PC-9 (cell line): ENCODE results near the gene FIGNL2.

ENCODE experiments used
- EZH2 ChIP-seq: fragments of 200-600 bp; sonication (generic); IDR thresholded peaks from 2 replicates; pipeline ENCODE4 v1.8.0; 2017; ENCODE audit warnings: antibody characterized with exemption, low read depth
- TF ChIP-seq, protein P1 (sequence below): fragments of 200-600 bp; sonication (generic); conservative IDR thresholded peaks from 2 replicates; pipeline ENCODE4 v1.6.1; 2017; ENCODE audit warnings: mixed run types, antibody characterized with exemption, mild to moderate bottlenecking, moderate library complexity

- TF ChIP-seq, protein P1, sequence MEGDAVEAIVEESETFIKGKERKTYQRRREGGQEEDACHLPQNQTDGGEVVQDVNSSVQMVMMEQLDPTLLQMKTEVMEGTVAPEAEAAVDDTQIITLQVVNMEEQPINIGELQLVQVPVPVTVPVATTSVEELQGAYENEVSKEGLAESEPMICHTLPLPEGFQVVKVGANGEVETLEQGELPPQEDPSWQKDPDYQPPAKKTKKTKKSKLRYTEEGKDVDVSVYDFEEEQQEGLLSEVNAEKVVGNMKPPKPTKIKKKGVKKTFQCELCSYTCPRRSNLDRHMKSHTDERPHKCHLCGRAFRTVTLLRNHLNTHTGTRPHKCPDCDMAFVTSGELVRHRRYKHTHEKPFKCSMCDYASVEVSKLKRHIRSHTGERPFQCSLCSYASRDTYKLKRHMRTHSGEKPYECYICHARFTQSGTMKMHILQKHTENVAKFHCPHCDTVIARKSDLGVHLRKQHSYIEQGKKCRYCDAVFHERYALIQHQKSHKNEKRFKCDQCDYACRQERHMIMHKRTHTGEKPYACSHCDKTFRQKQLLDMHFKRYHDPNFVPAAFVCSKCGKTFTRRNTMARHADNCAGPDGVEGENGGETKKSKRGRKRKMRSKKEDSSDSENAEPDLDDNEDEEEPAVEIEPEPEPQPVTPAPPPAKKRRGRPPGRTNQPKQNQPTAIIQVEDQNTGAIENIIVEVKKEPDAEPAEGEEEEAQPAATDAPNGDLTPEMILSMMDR = no peak
- no peak for TF ChIP-seq EZH2
Measured at GRCh38 chr12:51818566-51819300, 29.8 kb downstream of the FIGNL2 start.
